OCI-LY3 (cell line): Measurements from ENCODE around the gene GRB14.

ENCODE experiments used
- CTCF ChIP-seq: fragments of 200-600, 300-600 bp; sonication (generic); IDR thresholded peaks from 2 replicates; pipeline ENCODE4 v1.5.1; 2014; ENCODE audit warnings: antibody characterized with exemption, low read length, low read depth
- EZH2phosphoT487 ChIP-seq: fragments of 200-600 bp; shearing (Covaris generic); IDR thresholded peaks from 2 replicates; pipeline ENCODE4 v1.6.1; 2018; ENCODE audit warnings: antibody characterized with exemption, mixed run types, low read depth

DNA sequence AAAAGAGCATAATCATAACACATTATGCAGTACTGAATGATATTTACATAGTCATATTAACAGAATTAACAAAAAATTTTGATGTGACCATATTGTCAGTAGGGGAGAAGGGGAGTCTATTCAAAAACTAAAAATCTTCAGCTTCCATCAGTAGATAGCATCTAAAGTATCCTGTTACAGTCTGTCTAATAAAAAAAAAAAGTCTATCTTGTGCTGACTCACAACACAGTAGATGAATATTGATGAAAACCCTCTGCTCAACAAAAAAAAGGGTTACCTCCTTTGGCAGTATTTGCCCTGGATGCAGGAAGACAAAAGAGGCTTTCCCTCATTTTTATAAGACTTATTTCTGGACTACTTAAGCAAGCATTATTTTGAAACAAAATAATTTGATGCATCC is 27.3 kb downstream of the GRB14 start:
- no peak for TF ChIP-seq CTCF
- no peak for TF ChIP-seq EZH2phosphoT487
